GM21447 (cell line): ENCODE data around the gene MEIOC.
"Not testable (repeated sequence)": the region's sequence is repeated elsewhere in the genome, so short reads cannot be mapped to it uniquely, and the experiment has no call there.

Experiments used
- ATAC-seq: cut with Tn5 transposase; IDR thresholded peaks from one replicate; pipeline ENCODE4 v1.9.1; 2021; ENCODE audit not compliant: unreplicated experiment

The MEIOC gene

GRCh38 chr17:44655983-44656710 lies at the start of gene MEIOC:
Gene MEIOC, plus strand, starts transcription at chr17:44656468. Its CDS starts 146 bp downstream, at chr17:44656614.
- no peak for ATAC-seq

DNA sequence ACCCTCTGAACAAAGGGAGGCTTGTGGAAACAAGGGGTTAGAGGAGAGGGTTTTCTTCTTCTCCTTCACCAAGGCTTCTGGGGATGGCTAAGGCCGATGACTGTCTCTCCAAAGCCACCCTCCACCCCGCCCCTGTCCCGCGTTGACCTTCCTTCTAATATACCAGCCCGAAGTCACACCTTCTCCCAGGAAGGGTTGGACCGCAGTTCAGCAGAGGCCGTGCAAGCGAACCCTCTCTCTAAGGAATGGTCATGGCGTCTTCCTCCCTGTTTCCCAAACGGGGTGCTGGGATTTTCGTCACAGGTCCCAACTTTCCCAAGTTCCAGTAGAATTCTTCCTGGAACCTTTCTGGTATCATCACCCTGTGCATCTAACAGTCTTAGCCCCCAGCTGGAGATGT lies 49.6 kb upstream of the MEIOC start:
- ATAC-seq: no peak

DNA sequence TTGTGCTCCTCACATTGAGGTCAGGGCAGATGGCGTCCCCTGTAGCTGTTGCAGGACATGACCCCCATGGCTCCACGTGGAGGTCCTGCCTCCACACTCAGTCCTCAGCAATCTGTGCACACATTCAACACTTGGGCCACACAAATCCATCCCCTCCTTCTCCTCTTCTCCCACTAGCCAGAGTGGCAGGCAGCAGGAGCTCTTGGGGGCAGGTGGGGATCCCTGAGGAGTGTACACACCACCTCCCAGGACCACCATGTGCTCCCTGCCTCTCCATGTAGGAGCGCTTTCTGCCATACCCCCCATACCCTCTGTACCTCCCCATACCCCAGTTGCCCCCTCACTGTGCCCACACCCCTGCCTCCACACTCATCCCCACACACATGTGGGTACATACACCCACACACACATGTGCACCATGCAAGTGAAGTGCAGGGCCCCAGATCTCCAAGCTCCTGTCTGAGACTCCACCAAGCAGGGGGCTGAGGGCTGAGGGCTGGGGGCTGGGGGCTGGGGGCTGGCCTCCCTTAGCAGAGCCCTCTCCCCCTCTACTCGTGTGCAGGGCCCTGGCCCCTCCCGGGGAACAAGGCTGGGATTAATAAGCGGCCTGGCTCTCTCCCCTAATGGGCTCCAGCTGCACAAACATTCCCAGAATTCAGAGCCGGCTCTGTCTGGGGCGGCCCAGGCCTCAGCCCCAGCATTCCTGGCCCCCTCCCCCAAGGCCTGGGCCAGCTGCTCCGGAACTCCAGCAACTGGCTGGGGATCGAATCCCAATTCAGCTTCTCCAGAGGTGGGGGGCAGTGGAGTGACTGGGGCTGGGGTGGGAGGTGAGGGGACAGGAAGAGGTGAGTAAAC lies 48.2 kb upstream of the MEIOC start:
- ATAC-seq: no peak

GRCh38 chr17:44608727-44609435 lies 47.4 kb upstream of the MEIOC start:
- ATAC-seq: no peak

- no peak for ATAC-seq
Measured at GRCh38 chr17:44610331-44610730, 45.9 kb upstream of the MEIOC start.

- no peak for ATAC-seq
Measured at GRCh38 chr17:44610871-44611270, 45.4 kb upstream of the MEIOC start.

- no peak for ATAC-seq
Measured at GRCh38 chr17:44614862-44615261, 41.4 kb upstream of the MEIOC start.

GRCh38 chr17:44618652-44619051 lies 37.6 kb upstream of the MEIOC start:
- ATAC-seq: not testable (repeated sequence)

- no peak for ATAC-seq
Measured at GRCh38 chr17:44623070-44623725, 33.1 kb upstream of the MEIOC start.

- ATAC-seq: no peak
Measured at GRCh38 chr17:44627513-44628242, 28.6 kb upstream of the MEIOC start.

DNA sequence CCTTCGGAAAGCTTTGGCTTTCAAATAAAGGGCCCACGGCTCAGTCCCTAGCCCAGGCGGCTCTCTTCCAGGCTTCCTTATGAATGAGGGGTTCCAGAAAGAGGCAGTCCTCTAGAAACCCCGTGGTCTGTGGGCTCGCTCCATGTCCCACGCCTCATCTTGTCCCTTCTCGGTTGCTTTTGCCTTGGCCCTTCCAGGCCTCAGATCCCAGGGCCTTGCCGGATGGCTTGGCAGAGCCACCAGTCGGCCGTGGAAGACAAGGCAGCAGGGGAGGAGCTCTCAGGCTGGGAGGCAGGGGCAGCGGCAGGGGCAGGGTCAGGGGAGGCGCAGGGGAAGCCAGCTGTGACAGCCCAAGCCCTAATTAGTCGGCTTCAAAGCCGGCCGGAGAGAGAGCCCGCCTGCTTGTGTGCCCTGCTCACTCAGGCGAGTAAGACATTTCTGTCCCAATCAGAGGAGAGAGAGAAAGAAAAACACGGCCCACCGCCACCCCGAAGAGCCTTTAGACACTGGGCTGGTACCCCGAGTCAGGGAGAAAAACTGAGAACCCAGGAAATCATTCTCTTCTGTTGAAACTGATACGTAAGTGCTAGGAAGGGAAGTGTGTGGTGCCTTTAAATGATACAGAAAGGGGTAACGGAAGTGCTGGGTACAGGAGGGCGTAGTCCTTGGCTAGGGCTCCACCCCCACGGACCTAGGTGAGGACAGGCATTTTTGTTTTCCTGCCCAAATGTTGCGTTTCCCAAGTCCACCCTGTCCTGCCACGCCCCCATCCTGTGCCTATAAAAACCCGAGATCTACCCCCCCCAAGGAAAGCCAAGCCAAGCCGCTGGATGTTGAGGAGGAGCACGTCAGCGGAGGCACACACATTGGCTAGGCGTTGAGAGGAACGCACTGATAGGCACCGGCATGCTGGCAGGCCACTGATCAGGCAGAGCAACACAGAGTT lies 27.8 kb upstream of the MEIOC start:
- ATAC-seq: no peak

GRCh38 chr17:44629314-44629713 lies 27.0 kb upstream of the MEIOC start:
- no peak for ATAC-seq

GRCh38 chr17:44630703-44631102 lies 25.6 kb upstream of the MEIOC start:
- ATAC-seq: no peak

DNA sequence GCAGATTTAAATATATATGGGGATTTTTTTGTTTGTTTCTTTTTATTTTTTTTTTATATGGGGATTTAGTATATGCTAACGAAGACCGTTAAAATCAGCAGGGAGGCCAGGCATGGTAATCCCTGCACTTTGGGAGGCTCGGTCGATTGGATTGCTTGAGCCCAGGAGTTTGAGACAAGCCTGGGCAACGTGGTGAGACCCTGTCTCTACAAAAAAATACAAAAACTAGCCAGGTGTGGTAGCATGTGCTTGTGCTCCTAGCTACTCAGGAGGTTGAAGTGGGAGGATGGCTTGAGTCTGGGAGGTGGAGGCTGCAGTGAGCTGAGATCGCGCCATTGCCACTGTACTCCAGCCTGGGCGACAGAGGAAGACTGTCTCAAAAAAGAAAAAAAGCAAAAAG lies 22.3 kb upstream of the MEIOC start:
- no peak for ATAC-seq

GRCh38 chr17:44634401-44634800 lies 21.9 kb upstream of the MEIOC start:
- ATAC-seq: not testable (repeated sequence)

DNA sequence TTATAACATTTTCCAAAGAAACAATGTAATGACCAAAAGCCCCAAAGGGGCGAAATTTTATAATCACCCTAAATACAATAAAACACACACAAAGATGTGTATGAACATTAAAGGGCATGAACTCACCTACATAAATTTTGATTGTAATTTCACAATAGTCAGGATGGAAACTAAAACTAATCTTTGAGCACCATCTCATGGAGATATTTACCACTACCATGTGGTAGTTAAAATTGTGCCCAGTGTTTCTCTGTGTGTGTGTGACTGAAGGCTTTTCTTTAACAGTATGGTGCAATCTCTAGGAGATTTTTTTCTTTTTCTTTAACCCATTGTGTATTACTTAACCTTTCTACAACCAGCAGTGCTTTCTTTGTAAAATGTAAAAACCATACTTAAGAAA lies 19.7 kb upstream of the MEIOC start:
- no peak for ATAC-seq

- no peak for ATAC-seq
Measured at GRCh38 chr17:44637066-44637465, 19.2 kb upstream of the MEIOC start.

- ATAC-seq: no peak
Measured at GRCh38 chr17:44642834-44643233, 13.4 kb upstream of the MEIOC start.

GRCh38 chr17:44645341-44645740 lies 10.9 kb upstream of the MEIOC start:
- no peak for ATAC-seq
